LNCAP (cell line): ENCODE measurements around the gene ZDHHC11B.

Experiments used
- CTCF ChIP-seq: fragments of 450-650 bp; IDR thresholded peaks from 2 replicates; pipeline ENCODE4 v1.5.1; 2017; ENCODE audit warnings: mild to moderate bottlenecking

The ZDHHC11B gene

GRCh38 chr5:669842-670395, 114.6 kb downstream of the ZDHHC11B start:
- TF ChIP-seq CTCF = no peak

- TF ChIP-seq CTCF = peak; percentile 81
Observed at GRCh38 chr5:669111-669841, 115.3 kb downstream of the ZDHHC11B start.

- TF ChIP-seq CTCF = no peak
Observed at GRCh38 chr5:668283-668995, 116.1 kb downstream of the ZDHHC11B start.

DNA sequence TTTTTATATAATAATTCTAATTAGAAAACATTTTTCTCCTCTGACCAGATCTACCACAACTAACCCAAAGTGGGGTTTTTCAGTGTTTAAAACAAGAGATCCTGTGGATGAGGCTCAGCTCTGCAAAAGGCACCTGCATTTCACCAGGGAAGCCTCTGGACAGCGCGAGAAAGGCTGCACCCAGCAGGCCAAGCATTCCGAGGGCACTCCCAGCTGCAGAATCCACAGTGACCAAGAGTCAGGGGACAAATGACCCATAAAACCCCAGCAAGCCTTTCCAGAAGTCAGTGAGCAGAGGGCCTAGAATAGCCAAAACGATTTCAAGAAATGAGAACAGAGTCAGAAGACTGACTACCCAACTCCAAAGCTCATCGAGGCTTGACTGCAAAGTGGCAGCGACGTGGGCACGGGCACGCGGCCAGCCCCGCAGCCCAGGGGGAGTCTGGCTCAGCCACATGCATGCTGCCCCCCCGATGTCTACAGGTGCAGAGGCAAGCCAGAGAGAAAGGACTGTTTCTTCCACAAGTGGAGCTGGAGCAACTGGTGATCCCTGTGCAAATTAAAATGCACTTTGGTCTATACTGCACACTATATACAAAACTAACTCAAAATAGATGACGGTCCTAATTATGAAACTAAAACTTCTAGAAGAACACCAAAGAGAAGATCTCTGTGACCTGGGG, 117.6 kb downstream of the ZDHHC11B start:
- no peak for TF ChIP-seq CTCF

- TF ChIP-seq CTCF = no peak
Observed at GRCh38 chr5:665956-666711, 118.4 kb downstream of the ZDHHC11B start.

DNA sequence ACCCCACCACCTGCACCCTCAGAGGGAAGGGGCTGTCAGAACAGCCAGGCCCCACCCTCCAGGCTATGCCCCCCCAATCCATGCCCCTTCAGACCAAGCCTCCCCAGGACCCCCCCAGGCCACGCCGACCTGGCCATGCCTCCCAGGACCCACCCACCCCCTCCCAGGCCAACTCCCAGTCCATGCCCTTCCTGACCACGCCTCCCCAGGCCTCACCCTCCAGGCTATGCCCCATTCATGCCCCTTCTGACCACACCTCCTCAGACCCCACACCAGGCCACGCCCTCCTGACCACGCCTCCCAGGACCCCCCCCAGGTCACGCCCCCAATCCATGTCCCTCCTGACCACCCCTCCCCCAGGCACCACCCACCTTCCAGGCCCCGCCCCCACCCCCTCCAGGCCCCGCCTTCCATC, 119.0 kb downstream of the ZDHHC11B start:
- TF ChIP-seq CTCF = no peak

DNA sequence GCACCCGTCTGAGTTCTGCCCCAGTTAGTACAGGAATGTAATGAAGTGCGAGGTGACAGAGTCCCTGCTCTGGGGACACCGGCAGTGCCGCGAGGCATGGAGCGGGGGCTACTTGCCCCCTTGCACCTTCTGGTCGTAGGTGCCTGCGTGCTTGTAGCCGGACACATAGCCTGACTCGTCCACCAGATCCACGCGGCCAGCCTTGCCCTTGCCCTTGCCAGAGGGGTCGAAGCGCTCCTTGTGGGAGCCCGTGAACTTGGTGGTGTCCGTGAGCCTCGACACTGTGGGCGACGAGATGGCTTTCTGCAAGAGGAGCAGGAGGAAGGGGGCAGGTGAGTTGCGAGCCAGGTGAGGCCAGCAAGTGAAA, 119.6 kb downstream of the ZDHHC11B start:
- no peak for TF ChIP-seq CTCF
